GM12801 (cell line): ENCODE measurements around the gene MALT1.

ENCODE experiments used
- CTCF ChIP-seq: IDR thresholded peaks from one replicate; pipeline ENCODE4 v1.5.1; 2011; ENCODE audit warnings: control low read depth; ENCODE audit not compliant: insufficient read length; ENCODE audit errors: extremely low read depth

Gene MALT1

GRCh38 chr18:58754544-58755068, 83.3 kb downstream of the MALT1 start:
- TF ChIP-seq CTCF, result no peak

GRCh38 chr18:58755304-58756010, 84.2 kb downstream of the MALT1 start:
- TF ChIP-seq CTCF, result no peak

- no peak for TF ChIP-seq CTCF
Observed at GRCh38 chr18:58756148-58756547, 84.9 kb downstream of the MALT1 start.

DNA sequence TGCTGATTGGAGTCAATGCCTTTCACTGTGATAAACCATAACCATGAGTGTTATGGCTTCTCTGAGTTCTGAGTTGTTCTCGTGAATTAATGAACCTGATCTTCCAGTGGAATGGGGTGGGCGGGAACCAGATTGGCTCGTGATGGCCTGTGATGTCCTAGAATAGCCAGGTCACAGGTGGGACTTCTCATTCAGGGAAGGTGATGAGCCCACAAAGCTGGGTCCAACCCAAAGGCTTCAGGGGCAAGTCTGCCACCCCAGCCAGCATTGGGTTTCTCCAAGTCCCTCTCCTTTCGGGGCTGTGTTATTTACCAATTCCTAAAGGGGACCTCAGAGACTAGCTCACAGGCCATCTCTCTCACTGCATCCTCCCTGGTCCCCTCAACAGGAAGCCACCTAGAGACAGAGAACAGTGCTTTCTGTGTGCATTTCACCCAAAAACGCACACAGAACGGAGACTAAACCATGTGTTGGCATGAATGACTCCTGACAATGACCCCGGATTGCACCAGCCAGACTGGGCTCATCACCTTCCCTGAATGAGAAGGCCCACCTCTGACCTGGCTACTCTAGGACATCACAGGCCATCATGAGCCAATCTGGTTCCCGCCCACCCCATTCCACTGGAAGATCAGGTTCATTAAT, 85.5 kb downstream of the MALT1 start:
- no peak for TF ChIP-seq CTCF

DNA sequence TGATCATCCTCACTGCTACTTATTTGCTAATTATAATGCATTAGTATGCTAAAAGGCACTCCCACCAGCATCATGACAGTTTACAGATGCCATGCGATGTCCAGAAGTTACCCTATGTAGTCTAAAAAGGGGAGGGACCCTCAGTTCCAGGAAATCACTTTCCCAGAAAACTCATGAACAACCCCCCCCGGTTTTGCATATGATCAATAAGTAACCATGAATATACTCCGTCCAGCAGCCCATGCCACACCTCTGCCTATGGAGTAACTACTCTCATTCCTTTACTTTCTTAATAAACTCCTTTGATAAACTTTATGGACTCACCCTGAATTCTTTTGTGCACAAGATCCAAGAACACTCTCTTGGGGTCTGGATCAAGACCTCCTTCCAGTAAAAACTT, 86.8 kb downstream of the MALT1 start:
- TF ChIP-seq CTCF, result no peak

DNA sequence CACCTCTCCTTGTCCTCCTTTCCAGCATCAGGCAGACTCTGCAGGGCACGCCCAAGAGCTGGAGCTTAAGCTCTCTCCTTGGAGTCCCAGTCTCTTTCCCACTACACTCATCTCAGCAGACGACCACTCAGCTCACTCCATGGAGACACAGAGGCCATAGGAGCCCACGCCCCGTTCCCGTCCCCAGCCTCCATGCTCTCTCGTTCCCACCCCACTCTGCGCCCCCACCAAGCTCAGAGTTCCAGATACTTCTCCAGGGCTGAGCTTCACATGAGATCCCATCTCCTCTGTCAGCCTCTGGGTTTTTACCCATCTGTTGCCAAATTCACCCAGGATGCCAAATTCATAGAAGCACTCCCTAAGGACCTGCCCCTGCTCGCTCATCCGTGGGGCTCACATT, 87.3 kb downstream of the MALT1 start:
- TF ChIP-seq CTCF, result no peak

GRCh38 chr18:58761241-58761969, 90.1 kb downstream of the MALT1 start:
- no peak for TF ChIP-seq CTCF
